Activated B cell treated with CpG ODN at 0.5 μM for 24 hours (primary cell): ENCODE data around the gene SH3PXD2A. TPM values are rescaled to one million over a fixed set of nuclear protein-coding genes. Genes with fewer than 3 reads are reported as not detected.

Experiments
- ATAC-seq: fragments of 200-7000 bp; cut with Tn5 transposase; one replicate; pipeline ENCODE4 v1.10.0; 2021; ENCODE audit warnings: low read depth, mild to moderate bottlenecking, moderate library complexity
- CTCF ChIA-PET: fragments of 350-600 bp; sonication (Branson Sonifier 250); formaldehyde crosslinking; loops from one replicate; lab custom pipeline; 2021; ENCODE audit warnings: antibody characterized with exemption; lab: Charles Lee
- POLR2A ChIA-PET: fragments of 350-600 bp; sonication (Branson Sonifier 250); formaldehyde crosslinking; loops from one replicate; lab custom pipeline; 2021; ENCODE audit warnings: antibody characterized with exemption; lab: Charles Lee
- DNase-seq: peaks from one replicate; pipeline ENCODE4 v3.0.0; 2022
- H3K27ac Mint-ChIP-seq: one replicate; pipeline ENCODE4 v1.8.0; 2020; ENCODE audit warnings: mixed read lengths
- H3K27me3 Mint-ChIP-seq: one replicate; pipeline ENCODE4 v1.8.0; 2021; ENCODE audit warnings: mixed read lengths
- H3K36me3 Mint-ChIP-seq: one replicate; pipeline ENCODE4 v1.8.0; 2021; ENCODE audit warnings: low read depth, mixed read lengths
- H3K4me1 Mint-ChIP-seq: one replicate; pipeline ENCODE4 v1.8.0; 2021; ENCODE audit warnings: mixed read lengths
- H3K4me3 Mint-ChIP-seq: one replicate; pipeline ENCODE4 v1.8.0; 2020; ENCODE audit warnings: mild to moderate bottlenecking, mixed read lengths
- H3K9me3 Mint-ChIP-seq: one replicate; pipeline ENCODE4 v1.8.0; 2020; ENCODE audit warnings: mixed read lengths
- intact Hi-C: fragments of 100-400 bp; cut with micrococcal nuclease; formaldehyde crosslinking; loops from one replicate; pipeline ENCODE4 v1.15.1; 2024
- total RNA-seq: library from RNA; stranded (reverse); gene quantifications from 2 replicates; pipeline ENCODE4 v1.2.3, GENCODE V29; 2022
- TF ChIP-seq, protein P1 (sequence below): fragments of 200-600 bp; IDR thresholded peaks from one replicate; pipeline ENCODE4 v1.8.0; 2022; ENCODE audit warnings: antibody characterized with exemption, mild to moderate bottlenecking

Gene SH3PXD2A
- total RNA-seq, 1 donor from 2014 or later, result 18.2 TPM

DNA sequence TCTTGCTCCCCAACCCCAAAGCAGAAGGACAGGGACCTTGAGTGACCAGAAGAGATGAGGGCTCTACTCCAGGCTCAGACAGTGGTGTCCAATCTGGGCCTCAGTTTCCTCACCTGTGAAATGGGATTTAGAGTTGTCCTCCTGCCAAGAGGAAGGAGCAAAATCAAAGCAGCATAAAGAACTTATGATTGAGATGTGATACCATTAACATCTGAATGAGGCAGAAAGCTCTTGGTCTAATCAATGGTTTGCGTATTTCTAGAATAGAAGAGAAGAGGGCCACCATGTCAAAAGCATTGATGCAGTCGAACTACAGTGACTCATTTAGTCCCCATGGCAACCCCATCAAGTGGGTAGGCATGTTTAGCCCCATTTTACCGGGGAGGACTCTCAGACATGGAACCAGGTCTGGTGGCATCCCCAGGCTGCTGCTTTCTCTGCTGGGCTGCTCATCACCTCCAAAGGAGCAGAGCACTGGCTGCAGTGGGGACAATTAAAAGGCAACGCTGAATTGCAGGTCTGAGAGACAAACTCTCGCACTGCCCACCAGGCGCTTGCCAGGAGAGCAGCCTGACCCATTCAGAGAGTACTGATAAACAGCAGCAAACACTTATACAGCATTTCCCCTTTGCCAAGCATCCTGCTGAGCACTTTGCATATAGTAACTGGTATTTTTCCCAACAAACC lies 186.0 kb downstream of the SH3PXD2A start:
- no peak overlapping the region for H3K4me3 Mint-ChIP-seq
- POLR2A ChIA-PET, result no interaction called here

DNA sequence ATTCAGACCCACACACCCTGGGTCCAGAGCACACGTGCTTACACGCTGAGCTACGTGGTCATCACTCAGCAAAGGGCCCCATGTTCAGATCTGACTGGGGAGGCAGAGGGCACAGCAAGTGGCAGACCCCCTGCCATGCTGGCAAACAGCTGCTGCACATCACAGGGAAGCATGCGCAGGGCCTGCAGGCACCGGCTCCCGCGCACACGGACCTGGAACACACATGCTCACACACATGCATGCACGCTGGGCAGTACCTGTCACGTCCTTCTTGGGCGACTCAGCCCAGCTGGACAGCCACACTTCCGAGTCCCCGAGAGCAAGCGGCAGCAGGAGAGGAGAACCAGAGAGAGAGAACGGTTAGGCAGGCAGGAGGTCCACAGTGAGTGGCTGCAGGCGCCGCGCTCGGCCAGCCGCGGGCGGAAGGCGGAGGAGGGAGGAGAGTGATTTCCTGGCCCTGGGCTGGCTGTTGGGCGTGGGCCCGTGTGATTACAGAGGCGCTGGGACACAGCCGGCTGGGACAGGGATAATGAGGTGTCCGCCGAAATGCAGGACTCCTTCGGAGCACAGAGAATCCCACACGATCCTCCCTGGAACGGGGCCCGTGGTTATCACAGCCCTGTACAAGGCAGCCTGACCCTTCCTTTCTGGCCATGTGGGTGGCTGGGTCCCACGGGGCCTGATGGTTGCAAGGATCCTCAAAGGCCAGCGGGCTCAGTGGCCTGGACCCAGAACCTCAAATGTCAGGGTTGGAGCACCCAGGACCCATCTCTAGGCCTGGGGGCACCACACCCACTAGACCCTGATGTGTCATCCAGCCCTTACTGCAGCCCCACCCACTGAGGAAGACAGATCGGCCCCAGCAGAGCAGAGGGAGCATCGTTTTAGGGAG lies 186.8 kb downstream of the SH3PXD2A start:
- H3K36me3 Mint-ChIP-seq, result no peaks in the 10 kb centered on the region
- ChIA-PET CTCF (no interaction called here), POLR2A (no interaction called here)
- peaks cover 16% of the 10 kb centered on the region for H3K4me1 Mint-ChIP-seq
- intact Hi-C loops, result no loop called here
- DNase-seq, result no peak
- H3K27ac Mint-ChIP-seq, result no peak overlapping the region
- peak; percentile 47 for ATAC-seq
- peak overlapping the region; percentile 50 for H3K4me3 Mint-ChIP-seq
- H3K27me3 Mint-ChIP-seq, result no peaks in the 10 kb centered on the region
- H3K9me3 Mint-ChIP-seq, result no peaks in the 10 kb centered on the region
- TF ChIP-seq, protein P1, sequence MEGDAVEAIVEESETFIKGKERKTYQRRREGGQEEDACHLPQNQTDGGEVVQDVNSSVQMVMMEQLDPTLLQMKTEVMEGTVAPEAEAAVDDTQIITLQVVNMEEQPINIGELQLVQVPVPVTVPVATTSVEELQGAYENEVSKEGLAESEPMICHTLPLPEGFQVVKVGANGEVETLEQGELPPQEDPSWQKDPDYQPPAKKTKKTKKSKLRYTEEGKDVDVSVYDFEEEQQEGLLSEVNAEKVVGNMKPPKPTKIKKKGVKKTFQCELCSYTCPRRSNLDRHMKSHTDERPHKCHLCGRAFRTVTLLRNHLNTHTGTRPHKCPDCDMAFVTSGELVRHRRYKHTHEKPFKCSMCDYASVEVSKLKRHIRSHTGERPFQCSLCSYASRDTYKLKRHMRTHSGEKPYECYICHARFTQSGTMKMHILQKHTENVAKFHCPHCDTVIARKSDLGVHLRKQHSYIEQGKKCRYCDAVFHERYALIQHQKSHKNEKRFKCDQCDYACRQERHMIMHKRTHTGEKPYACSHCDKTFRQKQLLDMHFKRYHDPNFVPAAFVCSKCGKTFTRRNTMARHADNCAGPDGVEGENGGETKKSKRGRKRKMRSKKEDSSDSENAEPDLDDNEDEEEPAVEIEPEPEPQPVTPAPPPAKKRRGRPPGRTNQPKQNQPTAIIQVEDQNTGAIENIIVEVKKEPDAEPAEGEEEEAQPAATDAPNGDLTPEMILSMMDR, result no peak

More for the DNA sequence above, 186.0 kb downstream of the SH3PXD2A start:
- no peaks in the 10 kb centered on the region for H3K36me3 Mint-ChIP-seq
- no peak overlapping the region for H3K27ac Mint-ChIP-seq
- TF ChIP-seq, protein P1, result no peak
- H3K4me1 Mint-ChIP-seq, result peaks cover 16% of the 10 kb centered on the region
- intact Hi-C loops, result no loop called here
- no peaks in the 10 kb centered on the region for H3K9me3 Mint-ChIP-seq
- ATAC-seq (no peak), DNase-seq (no peak)
- CTCF ChIA-PET, result no interaction called here
- H3K27me3 Mint-ChIP-seq, result no peaks in the 10 kb centered on the region

DNA sequence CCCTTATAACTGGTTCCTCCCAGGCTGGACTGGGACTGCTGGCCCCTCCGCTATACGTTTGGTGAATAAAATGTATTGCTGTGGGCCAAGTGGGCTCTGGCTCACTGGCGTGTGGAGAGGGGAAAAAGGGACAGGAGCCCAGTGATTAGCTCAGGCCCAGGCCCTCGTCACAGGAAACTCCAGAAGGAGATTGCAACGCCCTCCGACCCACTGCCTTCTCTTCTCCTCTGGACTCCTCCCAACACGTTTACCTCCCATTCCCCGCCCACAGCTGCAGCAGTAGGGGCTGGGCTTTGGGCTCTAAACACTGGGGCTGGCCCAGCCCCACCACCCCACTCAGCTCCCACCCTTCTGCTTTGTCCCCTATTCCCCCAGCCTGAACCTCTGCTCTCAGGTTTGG lies 188.0 kb downstream of the SH3PXD2A start:
- intact Hi-C loops, result no loop called here

DNA sequence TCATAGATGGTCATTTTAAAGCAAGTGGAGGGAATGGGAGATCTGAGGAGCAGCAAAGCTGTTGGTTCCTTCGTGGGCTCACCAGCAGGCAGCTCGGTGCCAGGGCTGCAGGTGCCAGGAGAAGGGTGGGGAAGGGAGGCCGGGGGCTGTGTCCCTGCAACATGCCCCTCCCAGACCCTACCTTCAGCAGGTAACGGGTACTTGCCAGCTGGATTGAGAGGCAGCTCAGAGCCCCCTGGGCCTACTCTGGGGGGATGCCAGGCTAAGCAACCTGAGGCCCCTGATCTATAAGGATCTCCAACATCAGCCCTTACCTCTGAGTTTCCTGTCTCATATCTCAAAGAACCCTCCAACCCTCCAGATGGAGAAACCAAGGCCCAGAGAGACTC lies 188.6 kb downstream of the SH3PXD2A start:
- no peak for ATAC-seq
- intact Hi-C loops, result no loop called here
- no peak for DNase-seq
- H3K27me3 Mint-ChIP-seq, result no peaks in the 10 kb centered on the region
- no peaks in the 10 kb centered on the region for H3K36me3 Mint-ChIP-seq
- ChIA-PET CTCF (interaction anchor here (1.3 kb wide), 1 partner anchor 16 kb away, joined by 3 read pairs; no protein-coding TSS in a partner anchor), POLR2A (interaction anchor here (2.3 kb wide), 1 partner anchor 11 kb away, joined by 8 read pairs; no protein-coding TSS in a partner anchor)
- TF ChIP-seq, protein P1, result no peak
- no peak overlapping the region for H3K27ac Mint-ChIP-seq
- H3K4me3 Mint-ChIP-seq, result no peak overlapping the region
- H3K4me1 Mint-ChIP-seq, result peaks cover 19% of the 10 kb centered on the region
- no peaks in the 10 kb centered on the region for H3K9me3 Mint-ChIP-seq

More for the DNA sequence above, 188.0 kb downstream of the SH3PXD2A start:
- ChIA-PET CTCF (no interaction called here), POLR2A (interaction anchor here (2.3 kb wide), 1 partner anchor 11 kb away, joined by 8 read pairs; no protein-coding TSS in a partner anchor)
- no peaks in the 10 kb centered on the region for H3K36me3 Mint-ChIP-seq
- ATAC-seq (no peak), DNase-seq (no peak)
- no peak overlapping the region for H3K4me3 Mint-ChIP-seq
- H3K27me3 Mint-ChIP-seq, result no peaks in the 10 kb centered on the region
- no peak overlapping the region for H3K27ac Mint-ChIP-seq
- H3K9me3 Mint-ChIP-seq, result no peaks in the 10 kb centered on the region
- peaks cover 19% of the 10 kb centered on the region for H3K4me1 Mint-ChIP-seq
- TF ChIP-seq, protein P1, result no peak
